GM18519 (cell line): ENCODE results near the gene SELENOO.

Source experiments
- ATAC-seq: cut with Tn5 transposase; IDR thresholded peaks from one replicate; pipeline ENCODE4 v1.9.1; 2021; ENCODE audit warnings: mild to moderate bottlenecking, moderate library complexity; ENCODE audit not compliant: unreplicated experiment, low FRiP score

SELENOO gene

GRCh38 chr22:50228366-50228765 is 27.6 kb downstream of the SELENOO start:
- no peak for ATAC-seq

- no peak for ATAC-seq
Measured at GRCh38 chr22:50229370-50229769, 28.6 kb downstream of the SELENOO start.

- no peak for ATAC-seq
Measured at GRCh38 chr22:50232481-50233151, 31.8 kb downstream of the SELENOO start.

GRCh38 chr22:50233223-50233622 is 32.4 kb downstream of the SELENOO start:
- no peak for ATAC-seq

- ATAC-seq, result no peak
Measured at GRCh38 chr22:50236731-50237409, 36.1 kb downstream of the SELENOO start.

GRCh38 chr22:50238755-50239154 is 37.9 kb downstream of the SELENOO start:
- no peak for ATAC-seq

GRCh38 chr22:50242406-50242949 is 41.7 kb downstream of the SELENOO start:
- no peak for ATAC-seq

- no peak for ATAC-seq
Measured at GRCh38 chr22:50243685-50244419, 43.0 kb downstream of the SELENOO start.

- ATAC-seq, result peak; percentile 45
Measured at GRCh38 chr22:50244420-50245213, 43.8 kb downstream of the SELENOO start, which contains the start of gene TUBGCP6. TUBGCP6 (minus strand) TSS chr22:50245023; CDS start chr22:50244459, 564 bp downstream.

- no peak for ATAC-seq
Measured at GRCh38 chr22:50245214-50246072, 44.6 kb downstream of the SELENOO start.

- ATAC-seq, result no peak
Measured at GRCh38 chr22:50246242-50247175, 45.7 kb downstream of the SELENOO start.

- no peak for ATAC-seq
Measured at GRCh38 chr22:50247748-50248147, 46.9 kb downstream of the SELENOO start.

GRCh38 chr22:50248196-50249081 is 47.6 kb downstream of the SELENOO start:
- no peak for ATAC-seq

- no peak for ATAC-seq
Measured at GRCh38 chr22:50249341-50250248, 48.8 kb downstream of the SELENOO start.

- ATAC-seq, result no peak
Measured at GRCh38 chr22:50250249-50250554, 49.4 kb downstream of the SELENOO start.
